ENCODE results near the gene PSME3IP1.

PSME3IP1 gene

DNA sequence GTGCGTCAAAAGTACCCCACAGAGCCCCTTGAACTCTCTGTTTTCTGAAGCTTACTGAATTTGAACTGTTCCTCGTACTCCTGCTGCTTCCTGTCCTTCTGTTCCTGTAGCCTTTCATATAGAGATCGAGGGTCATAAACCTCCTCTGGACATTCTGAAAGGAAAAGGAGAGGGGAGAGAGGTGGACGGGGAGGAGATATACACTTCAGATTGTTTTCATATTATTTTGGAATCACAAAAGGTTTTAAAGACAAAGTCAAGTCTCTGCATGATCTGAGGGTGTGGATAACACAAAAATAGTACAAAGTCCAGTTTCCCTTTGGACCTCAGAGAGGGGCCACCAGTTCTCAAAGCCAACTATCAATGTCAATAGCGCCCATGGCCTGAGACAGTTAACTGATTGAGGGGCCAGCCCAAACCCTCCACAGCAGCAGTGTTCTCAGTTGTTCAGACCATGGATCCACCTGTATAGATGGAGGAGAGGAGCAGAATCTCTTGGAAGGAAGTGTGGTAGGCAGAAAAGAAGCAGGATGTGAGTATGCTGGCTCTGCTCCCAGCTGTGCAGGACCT, 13.0 kb downstream of the PSME3IP1 start:
- H3K27ac ChIP-seq = no peak overlapping the region
- H2AFZ ChIP-seq (ENCODE audit: low read depth) = no peak overlapping the region
- H3K27me3 ChIP-seq (ENCODE audit: insufficient read depth, low read depth) = no peaks in the 10 kb centered on the region
- 0 out of 2 replicates have a peak, but pooled peaks cover 4% of the 10 kb centered on the region for H3K79me2 ChIP-seq (ENCODE audit: insufficient read depth, low read depth)
- no peak overlapping the region for H3K9ac ChIP-seq
- H3K4me2 ChIP-seq = no peak overlapping the region
- H4K20me1 ChIP-seq (ENCODE audit: insufficient read depth) = no peaks in the 10 kb centered on the region
- H3K4me1 ChIP-seq (ENCODE audit: low read depth, poor library complexity, severe bottlenecking) = peaks cover 6% of the 10 kb centered on the region
- H3K4me3 ChIP-seq (IDR thresholded peaks at IDR 0.05; ENCODE audit: insufficient read depth, low read depth, low read length) = no peak overlapping the region
- H3K36me3 ChIP-seq (ENCODE audit: insufficient read depth) = no peaks in the 10 kb centered on the region
- TF ChIP-seq CTCF (conservative IDR thresholded peaks at IDR 0.05; ENCODE audit: low read depth, low read length) = no peak

DNA sequence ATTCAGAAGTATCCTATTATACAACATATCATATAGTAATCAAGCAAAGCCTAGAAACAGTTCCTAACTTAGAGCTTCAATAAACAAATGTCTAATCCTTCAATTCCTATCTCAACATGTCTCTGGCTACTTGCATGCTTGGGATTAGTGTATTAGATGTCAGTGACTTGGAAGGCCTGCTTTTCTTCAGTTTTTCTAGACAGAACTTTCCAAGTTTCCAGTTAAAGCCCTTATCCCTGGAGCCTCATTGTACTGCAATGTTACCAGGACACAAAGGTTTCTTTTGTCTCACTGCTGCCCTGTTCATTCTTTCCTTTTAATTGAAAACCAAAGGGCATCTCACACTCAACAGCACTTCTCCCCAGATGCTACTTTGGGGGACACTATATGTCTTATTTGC, 16.5 kb downstream of the PSME3IP1 start:
- no peak overlapping the region for H3K27ac ChIP-seq
- no peak for TF ChIP-seq CTCF (conservative IDR thresholded peaks at IDR 0.05; ENCODE audit: low read depth, low read length)
- H3K79me2 ChIP-seq (ENCODE audit: insufficient read depth, low read depth) = no peaks in the 10 kb centered on the region
- H3K9ac ChIP-seq = no peak overlapping the region
- H2AFZ ChIP-seq (ENCODE audit: low read depth) = no peak overlapping the region
- H3K4me3 ChIP-seq (IDR thresholded peaks at IDR 0.05; ENCODE audit: insufficient read depth, low read depth, low read length) = no peak overlapping the region
- H3K4me1 ChIP-seq (ENCODE audit: low read depth, poor library complexity, severe bottlenecking) = peaks cover 37% of the 10 kb centered on the region
- H3K36me3 ChIP-seq (ENCODE audit: insufficient read depth) = no peaks in the 10 kb centered on the region
- no peaks in the 10 kb centered on the region for H4K20me1 ChIP-seq (ENCODE audit: insufficient read depth)
- H3K27me3 ChIP-seq (ENCODE audit: insufficient read depth, low read depth) = no peaks in the 10 kb centered on the region
- no peak overlapping the region for H3K4me2 ChIP-seq

GRCh38 chr16:57167953-57168352, 17.9 kb downstream of the PSME3IP1 start:
- H3K36me3 ChIP-seq (ENCODE audit: insufficient read depth) = no peaks in the 10 kb centered on the region; the same call in 1 of the 2 replicates

DNA sequence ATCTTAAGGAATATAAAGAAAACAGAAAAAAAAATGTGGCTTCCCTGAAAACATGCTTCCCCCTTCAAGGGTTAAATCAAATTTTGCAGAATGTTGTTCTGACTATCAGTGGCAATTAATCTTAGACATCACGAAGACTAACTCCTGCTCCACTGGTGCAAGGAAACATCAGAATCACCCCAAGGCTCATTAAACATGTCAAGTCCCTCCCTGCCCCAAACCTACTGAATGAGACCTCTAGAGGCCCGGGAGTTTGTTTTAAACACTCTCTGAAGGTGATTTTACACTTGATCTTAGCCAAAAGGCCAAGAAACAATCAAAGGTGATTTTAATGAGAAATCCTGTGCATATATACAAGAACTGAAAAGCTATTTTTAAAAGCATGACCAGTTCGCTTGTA, 18.3 kb downstream of the PSME3IP1 start:
- Histone ChIP-seq H3K4me1 (ENCODE audit: low read depth, poor library complexity, severe bottlenecking) (peaks cover 42% of the 10 kb centered on the region), H3K27ac (peak overlapping the region; percentile 5; the same call in 1 of the 2 replicates), H4K20me1 (ENCODE audit: insufficient read depth) (no peaks in the 10 kb centered on the region), H3K4me2 (0 out of 2 replicates have a peak overlapping the region, but pooled peaks have one; percentile 34), H3K4me3 (IDR thresholded peaks at IDR 0.05; ENCODE audit: insufficient read depth, low read depth, low read length) (no peak overlapping the region), H3K9ac (no peak overlapping the region), H3K27me3 (ENCODE audit: insufficient read depth, low read depth) (no peaks in the 10 kb centered on the region), H3K79me2 (ENCODE audit: insufficient read depth, low read depth) (no peaks in the 10 kb centered on the region), H3K36me3 (ENCODE audit: insufficient read depth) (no peaks in the 10 kb centered on the region; the same call in 1 of the 2 replicates), H2AFZ (ENCODE audit: low read depth) (no peak overlapping the region)
- TF ChIP-seq CTCF (conservative IDR thresholded peaks at IDR 0.05; ENCODE audit: low read depth, low read length) = no peak

More at GRCh38 chr16:57167953-57168352, 17.9 kb downstream of the PSME3IP1 start:
- Histone ChIP-seq H3K27me3 (ENCODE audit: insufficient read depth, low read depth) (no peaks in the 10 kb centered on the region), H3K79me2 (ENCODE audit: insufficient read depth, low read depth) (no peaks in the 10 kb centered on the region), H4K20me1 (ENCODE audit: insufficient read depth) (no peaks in the 10 kb centered on the region), H3K4me3 (IDR thresholded peaks at IDR 0.05; ENCODE audit: insufficient read depth, low read depth, low read length) (no peak overlapping the region), H3K4me1 (ENCODE audit: low read depth, poor library complexity, severe bottlenecking) (peaks cover 42% of the 10 kb centered on the region), H3K9ac (no peak overlapping the region), H3K27ac (no peak overlapping the region), H3K4me2 (no peak overlapping the region), H2AFZ (ENCODE audit: low read depth) (no peak overlapping the region)
- peak; percentile 58 for TF ChIP-seq CTCF (conservative IDR thresholded peaks at IDR 0.05; ENCODE audit: low read depth, low read length)
